GM12874 (cell line): ENCODE results near the gene STXBP2.

Experiments used
- CTCF ChIP-seq: IDR thresholded peaks from 2 replicates; pipeline ENCODE4 v1.5.1; 2011; ENCODE audit warnings: low read depth, mild to moderate bottlenecking, control low read depth, low read length, moderate library complexity; ENCODE audit not compliant: insufficient read depth

STXBP2 gene

GRCh38 chr19:7623725-7624603 is 12.9 kb upstream of the STXBP2 start:
- TF ChIP-seq CTCF = no peak

- no peak for TF ChIP-seq CTCF
Measured at GRCh38 chr19:7624810-7625209, 12.1 kb upstream of the STXBP2 start.

DNA sequence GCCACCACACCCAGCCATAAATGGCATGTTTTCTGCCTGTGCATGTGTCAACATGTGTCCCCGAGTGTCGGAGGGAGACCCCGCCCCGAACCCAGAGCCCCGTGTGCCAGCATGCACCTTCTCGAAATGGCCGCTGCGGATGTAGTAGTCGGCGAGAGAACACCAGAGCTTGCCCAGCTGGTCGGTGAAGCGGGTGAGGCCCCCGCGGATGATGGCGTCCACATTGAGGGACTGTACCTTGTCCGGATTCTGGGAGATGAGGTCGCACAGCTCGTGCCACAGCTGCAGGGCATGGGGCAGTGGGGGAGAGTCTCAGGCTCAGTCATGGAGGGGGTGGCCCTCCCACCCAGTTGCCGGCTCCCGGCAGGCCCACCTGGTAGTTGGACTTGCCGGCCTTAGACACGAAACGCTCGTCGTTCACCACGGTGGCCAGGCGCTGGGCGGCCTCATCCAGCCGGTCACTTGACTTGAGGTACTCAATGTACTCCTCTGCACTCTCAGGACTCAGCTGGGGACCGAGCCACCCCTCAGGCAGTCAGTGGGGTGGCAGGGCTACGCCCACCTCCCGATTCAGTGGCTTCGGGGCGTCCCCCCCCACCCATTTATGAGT is 11.0 kb upstream of the STXBP2 start:
- no peak for TF ChIP-seq CTCF

GRCh38 chr19:7627166-7627565 is 9.7 kb upstream of the STXBP2 start:
- no peak for TF ChIP-seq CTCF

GRCh38 chr19:7628589-7629311 is 8.2 kb upstream of the STXBP2 start:
- TF ChIP-seq CTCF = no peak

DNA sequence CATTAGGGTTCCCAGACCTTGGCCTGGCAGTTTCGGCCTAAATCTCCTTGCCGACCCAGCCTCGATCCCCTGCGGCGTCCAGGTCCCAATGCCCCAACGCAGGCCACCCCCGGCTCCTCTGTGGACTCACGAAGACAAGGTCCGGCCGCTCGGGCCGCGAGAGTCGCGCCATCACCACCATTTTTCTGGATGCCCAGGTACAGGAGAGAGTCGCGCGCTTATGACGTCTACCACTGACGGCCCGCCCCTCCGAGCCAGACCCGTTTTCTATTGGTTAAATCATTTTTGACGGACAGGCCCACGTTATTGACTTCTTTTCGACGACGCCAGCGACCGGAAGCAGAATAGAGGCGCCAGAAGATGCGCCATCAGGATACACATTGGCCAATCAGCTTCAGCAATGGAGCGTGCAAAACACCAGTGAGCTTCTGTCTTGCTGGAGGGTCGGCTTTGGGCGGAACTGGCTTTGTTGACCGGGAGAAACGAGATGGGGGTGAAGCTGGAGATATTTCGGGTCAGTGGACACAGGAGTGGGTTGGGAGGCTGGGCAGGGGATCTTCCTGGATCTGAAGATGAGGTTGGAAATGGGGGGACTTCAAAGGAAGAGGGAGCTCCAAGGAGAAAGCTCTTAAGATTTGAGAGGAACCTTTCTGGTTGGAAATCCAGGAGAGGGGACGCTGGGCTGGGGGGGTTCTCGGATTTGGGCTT is 7.4 kb upstream of the STXBP2 start, which contains the start of the genes PET100 and XAB2:
PET100 (plus strand) TSS at position 447 of the 708 bp plus-strand sequence; CDS start at position 488, 41 bp downstream.
XAB2 (minus strand) TSS at position 199 of the 708 bp plus-strand sequence; CDS start at position 181, 18 bp downstream.
- no peak for TF ChIP-seq CTCF
